Measurements from ENCODE around the gene SLC33A1. TPM values are rescaled to one million over a fixed set of nuclear protein-coding genes. Genes with fewer than 3 reads are reported as not detected.
"Not testable (repeated sequence)": the region's sequence is repeated elsewhere in the genome, so short reads cannot be mapped to it uniquely, and the experiment has no call there.

SLC33A1 gene
- total and polyA plus RNA-seq, 7 donors = 4.2 to 10.2 (median 7.5) TPM

DNA sequence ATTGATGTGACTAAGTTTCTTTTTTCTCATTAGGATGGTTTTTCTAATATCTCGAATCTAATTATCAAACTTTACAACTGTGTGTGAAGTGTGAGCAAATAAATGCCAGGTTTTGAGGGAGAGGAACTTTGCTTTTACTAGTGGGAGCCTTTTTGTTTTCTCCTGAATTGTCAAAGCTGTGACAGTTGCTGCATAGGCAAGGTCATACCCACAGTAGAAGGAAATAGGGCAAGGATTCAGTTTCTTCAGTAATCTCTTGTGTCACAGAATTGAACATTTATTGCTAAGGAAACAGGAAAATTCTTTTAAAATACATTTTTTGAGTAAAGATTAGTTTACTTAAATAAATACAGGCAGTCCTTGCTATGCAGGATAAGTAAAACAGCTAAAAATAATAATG lies 35.7 kb upstream of the SLC33A1 start:
- TF ChIP-seq, protein P1, sequence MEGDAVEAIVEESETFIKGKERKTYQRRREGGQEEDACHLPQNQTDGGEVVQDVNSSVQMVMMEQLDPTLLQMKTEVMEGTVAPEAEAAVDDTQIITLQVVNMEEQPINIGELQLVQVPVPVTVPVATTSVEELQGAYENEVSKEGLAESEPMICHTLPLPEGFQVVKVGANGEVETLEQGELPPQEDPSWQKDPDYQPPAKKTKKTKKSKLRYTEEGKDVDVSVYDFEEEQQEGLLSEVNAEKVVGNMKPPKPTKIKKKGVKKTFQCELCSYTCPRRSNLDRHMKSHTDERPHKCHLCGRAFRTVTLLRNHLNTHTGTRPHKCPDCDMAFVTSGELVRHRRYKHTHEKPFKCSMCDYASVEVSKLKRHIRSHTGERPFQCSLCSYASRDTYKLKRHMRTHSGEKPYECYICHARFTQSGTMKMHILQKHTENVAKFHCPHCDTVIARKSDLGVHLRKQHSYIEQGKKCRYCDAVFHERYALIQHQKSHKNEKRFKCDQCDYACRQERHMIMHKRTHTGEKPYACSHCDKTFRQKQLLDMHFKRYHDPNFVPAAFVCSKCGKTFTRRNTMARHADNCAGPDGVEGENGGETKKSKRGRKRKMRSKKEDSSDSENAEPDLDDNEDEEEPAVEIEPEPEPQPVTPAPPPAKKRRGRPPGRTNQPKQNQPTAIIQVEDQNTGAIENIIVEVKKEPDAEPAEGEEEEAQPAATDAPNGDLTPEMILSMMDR (IDR thresholded peaks at IDR 0.05) = no peak
- H3K4me1 ChIP-seq = peaks cover 18% of the 10 kb centered on the region
- H3K27ac ChIP-seq = no peak overlapping the region
- no peak overlapping the region for H3K4me3 ChIP-seq
- 69 to 82% (median 77%) methylated on average over 1 of the region's 1 CpG for whole genome bisulfite sequencing, 3 donors
- DNase-seq (no peak), ATAC-seq (no peak)
- H3K36me3 ChIP-seq (ENCODE audit: insufficient read depth in 1 of 2, low read depth in 1 of 2) = peaks cover 0 to 15% of the 10 kb centered on the region in 2 donors
- no peaks in the 10 kb centered on the region for H3K9me3 ChIP-seq
- intact Hi-C loops (cut with DNase I) = no loop called here
- no peaks in the 10 kb centered on the region for H3K27me3 ChIP-seq (ENCODE audit: insufficient read depth in 3 of 3, low read length in 2 of 3)

DNA sequence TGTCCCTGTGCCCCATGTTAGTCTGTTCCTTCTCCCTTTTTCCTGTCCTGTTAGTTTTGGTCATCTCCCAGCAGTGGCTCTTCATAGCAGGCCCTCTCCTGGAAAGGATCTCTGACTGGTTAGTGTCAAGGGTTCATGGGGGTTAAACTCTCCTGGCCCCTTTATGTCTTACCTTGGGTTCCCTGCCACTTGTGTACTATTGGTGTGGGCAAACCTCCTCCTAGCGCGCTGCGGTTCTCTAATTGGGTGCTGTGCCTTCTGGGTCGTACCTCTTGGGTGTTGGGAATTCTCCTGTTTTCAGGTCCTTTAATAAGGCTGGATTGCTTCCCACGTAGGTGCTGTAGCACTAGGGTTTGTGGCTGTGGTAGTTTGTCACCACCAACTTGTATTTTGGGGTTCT lies 35.0 kb upstream of the SLC33A1 start:
- H3K9me3 ChIP-seq = no peaks in the 10 kb centered on the region
- intact Hi-C loops (cut with DNase I) = no loop called here
- no peaks in the 10 kb centered on the region for H3K27me3 ChIP-seq (ENCODE audit: insufficient read depth in 3 of 3, low read length in 2 of 3)
- TF ChIP-seq, protein P1 (IDR thresholded peaks at IDR 0.05) = no peak
- H3K4me1 ChIP-seq = peaks cover 18% of the 10 kb centered on the region
- no peak overlapping the region for H3K27ac ChIP-seq
- DNase-seq (no peak), ATAC-seq (no peak)
- H3K4me3 ChIP-seq = no peak overlapping the region
- H3K36me3 ChIP-seq (ENCODE audit: insufficient read depth in 1 of 2, low read depth in 1 of 2) = peaks cover 0 to 8% of the 10 kb centered on the region in 2 donors
- WGBS, 3 donors = 93 to 100% (median 96%) methylated on average over 5 of the region's 5 CpGs

DNA sequence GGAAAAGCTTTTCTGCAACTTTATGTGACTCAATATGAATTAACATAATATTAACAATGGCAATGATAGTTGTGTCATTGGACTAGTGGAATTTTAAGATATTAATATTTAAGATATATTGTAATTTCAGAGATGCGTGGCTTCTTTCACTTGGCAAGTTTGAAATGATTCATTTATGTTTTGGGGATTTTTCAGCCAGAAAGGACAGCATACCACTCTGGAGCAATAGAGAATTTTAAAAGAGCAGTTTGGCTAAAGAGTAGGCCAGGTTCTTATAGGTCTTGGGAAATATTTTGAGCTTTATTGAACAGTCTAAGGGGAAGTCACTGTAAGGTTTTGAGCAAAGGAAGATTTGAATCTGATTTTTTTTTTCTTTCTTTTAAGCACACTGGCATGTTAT lies 32.7 kb upstream of the SLC33A1 start:
- no peak overlapping the region for H3K27ac ChIP-seq
- no peak for DNase-seq
- WGBS, 3 donors = 89 to 95% (median 91%) methylated on average over 1 of the region's 1 CpG
- TF ChIP-seq, protein P1 (IDR thresholded peaks at IDR 0.05) = no peak
- no peaks in the 10 kb centered on the region for H3K9me3 ChIP-seq
- peaks cover 18% of the 10 kb centered on the region for H3K4me1 ChIP-seq
- H3K4me3 ChIP-seq = no peak overlapping the region
- no peaks in the 10 kb centered on the region for H3K27me3 ChIP-seq (ENCODE audit: insufficient read depth in 3 of 3, low read length in 2 of 3)
- no peak for ATAC-seq
- intact Hi-C loops (cut with DNase I) = no loop called here
- H3K36me3 ChIP-seq (ENCODE audit: insufficient read depth in 1 of 2, low read depth in 1 of 2) = no peaks in the 10 kb centered on the region

DNA sequence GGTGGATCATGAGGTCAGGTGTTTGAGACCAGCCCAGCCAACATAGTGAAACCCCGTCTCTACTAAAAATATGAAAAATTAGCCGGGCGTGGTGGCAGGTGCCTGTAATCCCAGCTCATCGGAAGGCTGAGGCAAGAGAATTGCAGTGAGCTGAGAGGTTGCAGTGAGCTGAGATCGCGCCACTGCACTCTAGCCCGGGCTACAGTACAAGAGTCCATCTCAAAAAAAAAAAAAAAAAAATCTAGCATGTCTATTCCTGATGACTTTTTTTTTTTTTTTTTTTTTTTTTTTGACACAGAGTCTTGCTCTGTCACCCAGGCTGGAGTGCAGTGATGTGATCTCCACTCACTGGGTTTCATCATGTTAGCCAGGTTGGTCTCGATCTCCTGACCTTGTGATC lies 32.1 kb upstream of the SLC33A1 start:
- peaks cover 18% of the 10 kb centered on the region for H3K4me1 ChIP-seq
- H3K27me3 ChIP-seq (ENCODE audit: insufficient read depth in 3 of 3, low read length in 2 of 3); H3K36me3 ChIP-seq (ENCODE audit: insufficient read depth in 1 of 2, low read depth in 1 of 2); H3K9me3 ChIP-seq; H3K4me3 ChIP-seq; intact Hi-C loops (cut with DNase I); DNase-seq; H3K27ac ChIP-seq; ATAC-seq: not testable (repeated sequence)
- 88 to 95% (median 91%) methylated on average over 8 of the region's 8 CpGs for WGBS, 3 donors

DNA sequence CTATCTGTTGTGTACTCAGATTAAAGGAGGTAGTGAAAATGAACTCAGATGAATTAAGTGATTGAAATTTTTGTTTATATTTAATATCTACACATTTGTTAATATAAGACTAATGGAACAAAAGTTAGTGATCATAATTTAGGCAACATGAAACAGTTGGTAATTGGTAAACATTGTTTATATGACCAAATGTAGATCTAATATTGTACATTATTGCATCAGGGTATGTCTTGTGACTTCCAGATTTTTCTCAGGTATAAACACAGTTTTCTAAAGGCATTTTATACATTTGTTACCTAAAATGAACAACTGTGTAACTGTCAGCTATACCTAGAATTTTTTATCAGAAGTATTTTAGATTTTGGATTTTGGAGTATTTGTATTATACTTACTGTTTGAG lies 31.1 kb upstream of the SLC33A1 start:
- intact Hi-C loops (cut with DNase I) = no loop called here
- H3K9me3 ChIP-seq = no peaks in the 10 kb centered on the region
- H3K27ac ChIP-seq = no peak overlapping the region
- TF ChIP-seq, protein P1 (IDR thresholded peaks at IDR 0.05) = no peak
- H3K4me3 ChIP-seq = no peak overlapping the region
- no peaks in the 10 kb centered on the region for H3K27me3 ChIP-seq (ENCODE audit: insufficient read depth in 3 of 3, low read length in 2 of 3)
- H3K4me1 ChIP-seq = peaks cover 11% of the 10 kb centered on the region
- no peaks in the 10 kb centered on the region for H3K36me3 ChIP-seq (ENCODE audit: insufficient read depth in 1 of 2, low read depth in 1 of 2)
- DNase-seq (no peak), ATAC-seq (no peak)
